ENCODE data around the gene UNC79. TPM values are rescaled to one million over a fixed set of nuclear protein-coding genes. Genes with fewer than 3 reads are reported as not detected.
"Not testable (repeated sequence)": the region's sequence is repeated elsewhere in the genome, so short reads cannot be mapped to it uniquely, and the experiment has no call there.

The UNC79 gene
- under 0.01 TPM in 2 replicates for total RNA-seq

DNA sequence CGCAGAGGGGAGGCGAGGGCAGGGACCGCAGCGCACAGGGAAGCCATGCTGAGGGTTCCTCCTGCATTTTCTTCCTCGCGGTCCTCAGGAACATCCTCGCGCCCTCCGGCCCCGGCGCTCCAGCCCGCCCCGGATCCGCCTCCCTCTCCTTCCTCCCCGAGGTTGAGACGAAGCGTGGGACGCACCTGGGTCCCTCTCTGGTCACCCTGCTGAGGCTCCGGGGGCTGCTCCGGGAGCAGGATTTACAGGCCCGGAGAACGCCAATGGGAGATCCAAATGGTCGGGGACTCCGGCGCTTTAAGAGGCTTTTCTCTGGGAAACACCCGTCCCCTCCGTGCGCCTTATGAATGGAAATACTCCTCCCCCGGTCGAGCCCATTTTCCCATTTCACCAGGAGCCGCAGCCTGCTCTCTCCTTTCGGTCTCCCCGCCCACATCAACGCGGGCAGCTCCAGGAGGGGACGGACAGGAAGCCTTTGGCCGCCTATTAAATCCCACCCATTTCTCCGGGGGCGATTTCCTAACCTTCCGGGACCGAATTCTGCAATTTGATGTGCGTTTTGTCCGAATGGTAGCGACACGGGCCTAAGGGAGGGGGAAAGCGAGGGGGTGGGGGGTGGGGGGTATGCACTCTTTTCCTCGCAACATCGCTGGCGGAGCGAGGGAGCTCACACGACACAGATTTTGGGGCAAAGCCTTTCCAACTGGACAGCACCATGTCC lies at the start of gene UNC79:
TSS of gene UNC79 (plus strand) at position 625 of the 721 bp plus-strand sequence. CDS start at position 716, 91 bp downstream.
- TF ChIP-seq CTCF (IDR thresholded peaks at IDR 0.05; ENCODE audit: insufficient read depth, low read depth, low read length) = no peak
- no peak for DNase-seq (ENCODE audit: low read depth)
- H3K4me3 ChIP-seq (ENCODE audit: low read depth, low read length) = no peak within 1 kb of the TSS

GRCh38 chr14:93381644-93382043 lies 49.1 kb upstream of the UNC79 start:
- no peak overlapping the region for H3K4me3 ChIP-seq (ENCODE audit: low read depth, low read length)
- DNase-seq (ENCODE audit: low read depth) = no peak
- TF ChIP-seq CTCF (IDR thresholded peaks at IDR 0.05; ENCODE audit: insufficient read depth, low read depth, low read length) = no peak

- H3K4me3 ChIP-seq (ENCODE audit: low read depth, low read length); DNase-seq (ENCODE audit: low read depth): not testable (repeated sequence)
Observed at GRCh38 chr14:93384256-93384655, 46.5 kb upstream of the UNC79 start.

DNA sequence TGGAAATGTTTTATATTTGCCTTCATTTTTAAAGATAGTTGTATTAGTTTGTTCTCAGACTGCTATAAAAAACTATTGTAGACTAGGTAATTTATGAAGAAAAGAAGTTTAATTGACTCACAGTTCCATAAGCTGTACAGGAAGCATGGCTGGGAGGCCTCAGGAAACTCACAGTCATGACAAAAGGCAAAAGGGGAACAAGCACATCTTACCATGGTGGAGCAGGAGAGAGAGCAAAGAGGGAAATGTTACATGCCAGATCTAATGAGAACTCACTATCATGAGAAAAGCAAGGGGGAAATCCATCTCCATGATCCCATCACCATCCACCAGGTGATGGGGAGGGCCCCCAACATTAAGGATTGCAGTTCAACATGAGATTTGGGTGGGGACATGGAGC lies 35.5 kb upstream of the UNC79 start:
- H3K4me3 ChIP-seq (ENCODE audit: low read depth, low read length) = no peak overlapping the region
- no peak for TF ChIP-seq CTCF (IDR thresholded peaks at IDR 0.05; ENCODE audit: insufficient read depth, low read depth, low read length)
- DNase-seq (ENCODE audit: low read depth) = no peak

- no peak for DNase-seq (ENCODE audit: low read depth)
- TF ChIP-seq CTCF (IDR thresholded peaks at IDR 0.05; ENCODE audit: insufficient read depth, low read depth, low read length) = no peak
- H3K4me3 ChIP-seq (ENCODE audit: low read depth, low read length) = no peak overlapping the region
Observed at GRCh38 chr14:93396456-93396855, 34.3 kb upstream of the UNC79 start.

GRCh38 chr14:93398491-93398890 lies 32.2 kb upstream of the UNC79 start:
- H3K4me3 ChIP-seq (ENCODE audit: low read depth, low read length) = no peak overlapping the region
- no peak for TF ChIP-seq CTCF (IDR thresholded peaks at IDR 0.05; ENCODE audit: insufficient read depth, low read depth, low read length)

GRCh38 chr14:93402951-93403350 lies 27.8 kb upstream of the UNC79 start:
- no peak overlapping the region for H3K4me3 ChIP-seq (ENCODE audit: low read depth, low read length)
- TF ChIP-seq CTCF (IDR thresholded peaks at IDR 0.05; ENCODE audit: insufficient read depth, low read depth, low read length) = no peak
- DNase-seq (ENCODE audit: low read depth) = no peak

More at GRCh38 chr14:93398491-93398890, 32.2 kb upstream of the UNC79 start:
- no peak for DNase-seq (ENCODE audit: low read depth)

All from fibroblast of villous mesenchyme (primary cell).